GM04504 (cell line): ENCODE results near the gene CAPN1.
A peak's percentile ranks its signal among the peaks of the same experiment; 100 is the strongest.

Source experiments
- DNase-seq: peaks from one replicate; pipeline ENCODE4 v3.0.0-alpha.2; 2012; ENCODE audit warnings: low read depth

CAPN1 gene

DNA sequence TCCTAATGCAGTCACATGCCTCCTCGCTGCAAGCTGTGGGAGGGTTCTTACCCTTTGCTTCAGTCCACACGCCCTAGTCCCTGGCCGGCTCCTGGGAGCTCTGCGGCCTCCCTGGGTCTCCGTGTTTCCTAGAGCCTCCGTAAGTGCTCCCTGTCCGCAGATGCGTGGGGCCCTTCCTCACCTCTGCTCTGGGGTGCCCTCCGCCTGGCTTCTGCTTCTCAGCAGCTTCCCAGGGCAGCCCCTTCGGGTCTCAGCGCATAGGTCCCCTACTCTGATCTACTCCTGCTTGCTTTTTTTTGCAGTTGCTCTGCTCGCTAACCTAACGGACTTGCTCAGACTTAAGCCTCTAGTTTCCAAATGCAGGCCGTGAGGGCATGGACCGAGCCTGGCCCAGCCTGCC, 22.4 kb downstream of the CAPN1 start:
- no peak for DNase-seq

DNA sequence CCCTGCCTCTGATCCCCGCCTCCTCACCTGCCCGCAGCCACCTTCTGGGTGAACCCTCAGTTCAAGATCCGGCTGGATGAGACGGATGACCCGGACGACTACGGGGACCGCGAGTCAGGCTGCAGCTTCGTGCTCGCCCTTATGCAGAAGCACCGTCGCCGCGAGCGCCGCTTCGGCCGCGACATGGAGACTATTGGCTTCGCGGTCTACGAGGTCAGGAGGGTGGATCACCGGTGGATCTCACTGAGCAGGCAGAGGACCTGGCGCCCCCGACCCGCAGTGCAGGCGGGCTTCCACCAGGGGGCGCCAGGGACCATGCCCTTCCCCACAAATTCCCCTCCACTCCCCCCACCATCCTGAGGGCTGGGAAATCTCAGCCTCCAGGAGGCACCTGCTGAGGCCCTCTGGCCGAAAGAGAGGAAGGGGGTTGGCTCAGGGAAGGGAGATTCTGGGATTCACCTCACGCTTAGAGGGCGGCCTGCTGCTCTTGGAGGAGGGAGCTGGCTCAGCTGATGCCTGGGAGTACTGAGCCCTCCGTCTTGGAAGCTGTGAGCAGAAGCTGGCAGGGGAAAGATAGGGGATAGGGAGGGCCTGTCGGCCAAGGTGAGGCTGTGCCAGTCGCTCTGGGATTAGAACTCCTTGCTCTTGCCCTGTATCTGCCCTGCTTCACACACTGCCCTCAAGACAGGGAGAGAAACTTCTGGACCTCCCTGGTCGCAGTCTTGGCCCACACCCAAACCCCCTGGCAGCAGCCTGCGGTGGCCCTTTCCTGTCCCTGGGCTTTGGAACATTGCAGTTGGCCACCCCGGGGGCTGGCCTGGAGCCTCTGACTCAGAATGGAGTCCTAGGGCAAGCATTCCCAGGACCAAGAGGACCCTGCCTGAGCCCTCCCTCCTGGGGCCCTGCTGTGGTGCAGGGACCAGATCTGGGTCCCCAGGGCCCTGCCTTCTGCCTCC, 23.2 kb downstream of the CAPN1 start:
- DNase-seq, result peak; percentile 3

- no peak for DNase-seq
These were observed 23.9 kb downstream of the CAPN1 start for GRCh38 chr11:65205602-65205967.

DNA sequence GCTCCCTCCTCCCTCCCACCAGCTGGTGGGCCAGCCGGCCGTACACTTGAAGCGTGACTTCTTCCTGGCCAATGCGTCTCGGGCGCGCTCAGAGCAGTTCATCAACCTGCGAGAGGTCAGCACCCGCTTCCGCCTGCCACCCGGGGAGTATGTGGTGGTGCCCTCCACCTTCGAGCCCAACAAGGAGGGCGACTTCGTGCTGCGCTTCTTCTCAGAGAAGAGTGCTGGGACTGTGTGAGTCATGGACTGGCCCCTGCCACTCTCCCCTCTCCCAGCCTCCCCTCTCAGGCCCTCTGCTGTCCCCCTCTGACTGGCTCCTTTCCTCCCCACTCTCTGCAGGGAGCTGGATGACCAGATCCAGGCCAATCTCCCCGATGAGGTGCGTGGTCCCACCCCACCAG, 24.7 kb downstream of the CAPN1 start:
- no peak for DNase-seq

- DNase-seq, result no peak
These were observed 25.2 kb downstream of the CAPN1 start for GRCh38 chr11:65206901-65207300.

DNA sequence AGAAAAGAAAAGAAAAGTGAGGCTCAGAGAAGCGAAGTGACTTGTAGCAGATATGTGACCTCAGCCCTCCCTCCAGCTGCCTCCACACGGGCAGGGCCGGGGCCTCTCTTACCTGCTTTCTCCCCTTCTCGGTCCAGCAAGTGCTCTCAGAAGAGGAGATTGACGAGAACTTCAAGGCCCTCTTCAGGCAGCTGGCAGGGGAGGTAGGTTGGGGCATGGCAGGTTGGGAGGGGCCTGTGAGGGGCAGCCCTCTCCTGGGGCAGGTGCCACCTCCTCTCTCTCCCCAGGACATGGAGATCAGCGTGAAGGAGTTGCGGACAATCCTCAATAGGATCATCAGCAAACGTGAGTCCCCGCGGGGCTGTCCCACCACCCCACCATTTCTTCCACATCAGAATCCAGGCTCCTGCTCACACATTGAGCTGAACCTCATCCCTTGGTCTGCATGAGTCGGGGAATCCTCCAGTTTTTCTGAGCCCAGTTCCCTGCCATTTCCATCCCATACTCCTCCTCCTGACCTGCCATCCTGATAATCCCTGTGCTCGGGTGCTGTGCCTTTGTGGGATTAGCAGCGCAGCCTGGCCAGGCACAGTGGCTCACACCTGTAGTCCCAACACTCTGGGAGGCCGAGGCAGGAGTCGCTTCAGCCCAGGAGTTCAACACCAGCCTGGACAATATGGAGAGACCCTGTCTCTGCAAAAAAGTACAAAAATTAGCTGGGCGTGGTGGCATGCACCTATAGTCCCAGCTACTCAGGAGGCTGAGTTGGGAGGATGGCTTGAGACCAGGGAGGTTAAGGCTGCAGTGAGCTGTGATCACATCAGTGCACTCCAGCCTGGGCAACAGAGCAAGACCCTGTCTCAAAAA, 26.4 kb downstream of the CAPN1 start:
- DNase-seq, result no peak

DNA sequence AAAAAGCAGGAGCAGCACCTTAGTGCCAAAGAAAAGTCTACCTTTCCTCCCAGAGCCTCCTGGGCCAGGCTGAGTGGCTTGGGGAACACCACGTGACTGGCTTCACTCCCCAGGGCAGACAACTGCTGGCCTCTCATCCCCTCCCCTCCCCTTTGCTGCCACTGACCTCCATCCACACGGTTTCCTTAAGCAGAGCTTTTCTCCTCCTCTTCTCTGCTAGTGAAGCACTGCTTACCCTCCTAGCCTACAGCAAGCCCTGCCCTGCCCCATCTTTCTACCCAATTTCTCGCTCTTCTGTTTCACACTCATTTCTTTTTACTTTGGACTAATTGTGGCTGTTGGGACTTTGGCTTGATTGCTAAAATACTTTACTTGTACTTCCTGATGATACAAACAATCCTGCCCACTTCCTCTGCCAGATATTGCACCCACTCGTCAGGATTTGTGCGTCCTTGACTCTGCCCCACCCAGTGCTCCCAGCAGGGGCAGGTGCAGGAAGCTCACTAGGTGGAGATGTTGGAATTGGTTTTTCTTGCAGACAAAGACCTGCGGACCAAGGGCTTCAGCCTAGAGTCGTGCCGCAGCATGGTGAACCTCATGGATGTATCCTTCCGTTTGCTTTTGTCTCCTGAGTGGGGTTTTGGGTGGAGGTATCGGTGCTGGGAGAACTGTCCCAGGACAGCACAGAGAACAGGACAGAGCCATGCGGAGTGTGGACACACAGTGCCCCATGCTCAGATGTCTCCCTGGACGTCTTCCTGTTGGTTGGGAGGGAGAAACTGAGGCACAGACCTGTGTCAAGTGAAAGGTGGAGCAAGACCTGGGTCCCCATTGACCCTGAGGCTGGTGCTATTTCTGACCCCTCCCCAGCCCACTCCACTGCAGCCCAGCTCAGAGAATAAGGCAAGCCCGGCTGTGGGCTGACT, 27.3 kb downstream of the CAPN1 start:
- DNase-seq, result no peak

DNA sequence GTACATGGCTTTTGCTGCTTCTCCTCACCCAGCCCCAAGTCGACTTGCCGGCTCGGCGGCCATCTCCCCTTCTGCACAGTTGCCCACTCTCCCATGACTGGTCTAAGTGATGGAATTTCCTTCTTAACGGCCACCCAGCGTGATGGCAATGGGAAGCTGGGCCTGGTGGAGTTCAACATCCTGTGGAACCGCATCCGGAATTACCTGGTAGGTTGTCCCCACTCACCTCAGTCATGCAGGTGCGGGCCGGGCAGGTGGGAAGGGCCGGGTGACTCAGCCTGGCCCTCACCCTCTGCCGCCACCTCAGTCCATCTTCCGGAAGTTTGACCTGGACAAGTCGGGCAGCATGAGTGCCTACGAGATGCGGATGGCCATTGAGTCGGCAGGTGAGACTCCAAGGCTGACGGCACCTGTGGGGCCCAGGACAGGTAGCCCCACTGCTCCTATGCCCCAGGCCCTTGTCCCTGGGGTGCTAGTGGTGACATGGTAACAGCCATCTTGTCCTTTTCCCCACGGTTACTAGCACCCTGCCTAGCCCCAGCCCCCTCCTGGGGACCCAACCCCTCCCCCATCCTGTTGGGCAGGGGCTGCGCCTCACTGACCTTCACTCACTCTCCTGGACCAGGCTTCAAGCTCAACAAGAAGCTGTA, 28.1 kb downstream of the CAPN1 start:
- no peak for DNase-seq

- no peak for DNase-seq
These were observed 28.6 kb downstream of the CAPN1 start for GRCh38 chr11:65210361-65210731.

DNA sequence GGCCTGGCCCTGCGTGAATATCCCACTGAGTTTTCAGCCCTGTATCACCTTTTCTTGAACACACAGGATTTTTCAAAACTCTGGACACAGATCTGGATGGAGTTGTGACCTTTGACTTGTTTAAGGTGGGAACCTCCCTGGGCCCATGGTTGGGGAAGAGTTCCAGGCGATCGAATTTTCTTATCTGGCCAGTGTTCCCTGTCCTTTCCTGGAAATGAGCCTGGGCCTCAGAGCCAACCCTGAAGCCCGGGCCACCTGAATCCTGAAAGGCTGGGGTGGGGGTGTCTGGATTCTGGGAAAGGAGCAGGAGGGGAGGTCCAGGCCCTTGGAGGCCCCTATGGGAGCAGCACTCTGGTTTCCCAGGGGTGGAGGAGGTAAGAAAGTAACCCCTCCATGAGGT, 29.0 kb downstream of the CAPN1 start:
- DNase-seq, result no peak

DNA sequence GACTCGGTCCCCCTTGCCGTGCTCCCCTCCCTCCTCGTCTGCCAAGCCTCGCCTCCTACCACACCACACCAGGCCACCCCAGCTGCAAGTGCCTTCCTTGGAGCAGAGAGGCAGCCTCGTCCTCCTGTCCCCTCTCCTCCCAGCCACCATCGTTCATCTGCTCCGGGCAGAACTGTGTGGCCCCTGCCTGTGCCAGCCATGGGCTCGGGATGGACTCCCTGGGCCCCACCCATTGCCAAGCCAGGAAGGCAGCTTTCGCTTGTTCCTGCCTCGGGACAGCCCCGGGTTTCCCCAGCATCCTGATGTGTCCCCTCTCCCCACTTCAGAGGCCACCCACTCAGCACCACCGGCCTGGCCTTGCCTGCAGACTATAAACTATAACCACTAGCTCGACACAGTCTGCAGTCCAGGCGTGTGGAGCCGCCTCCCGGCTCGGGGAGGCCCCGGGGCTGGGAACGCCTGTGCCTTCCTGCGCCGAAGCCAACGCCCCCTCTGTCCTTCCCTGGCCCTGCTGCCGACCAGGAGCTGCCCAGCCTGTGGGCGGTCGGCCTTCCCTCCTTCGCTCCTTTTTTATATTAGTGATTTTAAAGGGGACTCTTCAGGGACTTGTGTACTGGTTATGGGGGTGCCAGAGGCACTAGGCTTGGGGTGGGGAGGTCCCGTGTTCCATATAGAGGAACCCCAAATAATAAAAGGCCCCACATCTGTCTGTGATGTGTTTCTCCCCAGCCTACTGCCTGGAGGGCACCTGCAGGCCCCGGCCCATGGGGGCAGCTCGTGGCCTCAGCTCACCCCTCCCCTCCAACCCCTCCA, 29.8 kb downstream of the CAPN1 start:
- DNase-seq, result no peak

- no peak for DNase-seq
These were observed 30.6 kb downstream of the CAPN1 start for GRCh38 chr11:65212226-65212801.

DNA sequence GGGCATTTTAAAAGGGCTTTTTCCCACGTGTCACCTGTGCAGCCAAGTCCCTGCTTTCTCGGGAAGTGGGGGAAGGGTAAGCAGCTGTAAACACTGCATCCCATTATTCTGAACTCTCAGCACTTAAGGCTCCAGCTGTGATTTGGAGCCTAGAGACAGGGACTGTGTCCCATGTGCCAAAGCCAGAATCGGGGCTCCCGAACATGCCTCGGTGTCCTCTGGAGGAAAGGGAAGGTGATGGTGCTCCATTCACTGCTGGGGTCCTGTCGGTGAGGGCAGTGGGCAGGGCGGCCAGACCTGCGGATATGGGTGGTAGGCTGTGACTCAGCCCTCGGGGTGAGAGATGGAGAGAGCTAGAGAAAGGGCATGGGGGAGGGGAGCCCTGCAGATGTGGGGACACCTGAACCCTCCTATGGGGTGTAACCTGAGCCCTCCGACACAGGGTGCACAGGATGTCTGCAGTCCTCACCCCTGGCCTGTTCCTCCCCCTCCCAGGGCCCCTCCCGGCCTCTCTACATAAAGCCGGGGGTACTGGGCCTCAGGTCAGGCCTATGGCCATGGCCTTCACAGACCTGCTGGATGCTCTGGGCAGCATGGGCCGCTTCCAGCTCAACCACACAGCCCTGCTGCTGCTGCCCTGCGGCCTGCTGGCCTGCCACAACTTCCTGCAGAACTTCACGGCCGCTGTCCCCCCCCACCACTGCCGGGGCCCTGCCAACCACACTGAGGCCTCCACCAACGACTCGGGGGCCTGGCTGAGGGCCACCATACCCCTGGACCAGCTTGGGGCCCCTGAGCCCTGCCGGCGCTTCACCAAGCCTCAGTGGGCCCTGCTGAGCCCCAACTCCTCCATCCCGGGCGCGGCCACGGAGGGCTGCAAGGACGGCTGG, 31.8 kb downstream of the CAPN1 start:
- no peak for DNase-seq

DNA sequence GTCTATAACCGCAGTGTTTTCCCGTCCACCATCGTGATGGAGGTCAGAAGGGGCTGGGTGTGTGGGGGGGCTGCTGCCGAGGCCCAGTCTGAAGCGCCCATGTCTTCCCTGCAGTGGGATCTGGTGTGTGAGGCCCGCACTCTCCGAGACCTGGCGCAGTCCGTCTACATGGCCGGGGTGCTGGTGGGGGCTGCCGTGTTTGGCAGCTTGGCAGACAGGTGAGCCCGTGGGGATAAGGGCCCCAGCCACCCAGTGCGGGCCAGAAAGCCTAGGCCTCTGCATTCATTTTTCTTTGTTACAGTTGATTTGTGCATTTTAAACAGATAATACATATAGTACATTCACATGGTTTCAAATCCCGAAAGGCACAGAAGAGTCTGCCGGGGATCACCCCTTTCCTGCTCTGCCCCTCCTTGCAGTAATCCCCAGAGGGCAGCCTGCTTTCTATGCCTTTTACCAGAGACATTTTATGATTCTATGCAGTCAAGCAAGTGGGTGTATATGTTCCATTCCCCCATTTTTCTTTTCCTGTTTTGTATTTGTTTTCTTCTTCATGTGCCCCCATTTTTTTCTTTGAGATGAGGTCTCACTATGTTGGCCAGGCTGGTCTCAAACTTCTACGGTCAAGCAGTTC, 32.6 kb downstream of the CAPN1 start:
- no peak for DNase-seq

- no peak for DNase-seq
These were observed 33.8 kb downstream of the CAPN1 start for GRCh38 chr11:65215441-65216076.

GRCh38 chr11:65216830-65217229, 35.1 kb downstream of the CAPN1 start:
- DNase-seq, result no peak

DNA sequence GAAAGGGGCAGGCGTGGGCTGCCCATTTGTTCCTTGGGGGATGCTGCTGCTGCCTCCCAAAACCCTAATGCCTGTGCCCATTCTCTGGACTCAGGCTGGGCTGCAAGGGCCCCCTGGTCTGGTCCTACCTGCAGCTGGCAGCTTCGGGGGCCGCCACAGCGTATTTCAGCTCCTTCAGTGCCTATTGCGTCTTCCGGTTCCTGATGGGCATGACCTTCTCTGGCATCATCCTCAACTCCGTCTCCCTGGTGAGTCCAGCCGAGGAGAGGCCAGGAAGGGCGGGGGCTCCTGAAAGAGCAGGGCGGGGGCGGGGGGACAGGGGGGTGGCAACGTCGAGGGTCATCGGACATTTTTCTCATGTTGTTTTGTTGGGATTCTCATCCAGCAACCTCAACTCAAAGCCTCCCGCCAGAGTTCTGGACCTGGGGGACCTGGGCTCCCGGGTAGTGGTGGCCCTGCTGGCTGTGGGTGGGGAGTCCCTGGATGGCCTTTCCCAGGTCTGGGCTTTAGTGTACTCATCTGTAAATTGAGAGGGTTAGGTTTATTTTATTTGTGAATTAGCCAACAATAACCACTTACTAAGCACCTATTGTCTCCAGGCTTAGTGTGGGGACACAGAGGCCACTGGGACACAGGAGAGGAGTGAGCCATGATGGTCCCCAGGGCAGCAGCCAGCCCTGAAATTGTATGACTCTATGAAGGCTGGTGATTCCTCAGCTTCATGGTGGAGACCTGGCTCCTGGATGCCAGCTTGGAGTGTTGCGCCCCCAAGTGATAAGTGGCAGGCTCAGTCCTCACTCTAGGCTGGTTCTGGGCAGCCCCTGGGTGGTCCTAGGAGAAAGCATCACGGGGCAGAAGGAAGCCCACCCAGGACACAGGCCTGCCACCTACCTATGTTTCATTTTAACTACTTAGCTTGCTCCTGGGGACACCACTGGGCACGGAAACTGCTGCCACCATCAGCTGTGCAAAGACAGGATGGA, 36.0 kb downstream of the CAPN1 start:
- no peak for DNase-seq
